WTC11 (cell line): ENCODE measurements around the gene NUDT6. TPM values are rescaled to one million over a fixed set of nuclear protein-coding genes. Genes with fewer than 3 reads are reported as not detected.

Experiments
- ATAC-seq: fragments of 200-7000 bp; cut with Tn5 transposase; 2 replicates; pipeline ENCODE4 v1.10.0; 2021; ENCODE audit warnings: mild to moderate bottlenecking, moderate library complexity
- CTCF ChIA-PET: fragments of 300-600 bp; sonication (Branson Sonifier 250); formaldehyde crosslinking; loops from one replicate; lab custom pipeline; 2021; ENCODE audit warnings: antibody characterized with exemption; lab: Charles Lee
- POLR2A ChIA-PET: fragments of 350-600 bp; sonication (Branson Sonifier 250); formaldehyde crosslinking; loops from one replicate; lab custom pipeline; 2021; ENCODE audit warnings: antibody characterized with exemption; lab: Charles Lee
- DNase-seq: peaks from one replicate; pipeline ENCODE4 v3.0.0; 2021; ENCODE audit warnings: low spot score
- H3K27ac Mint-ChIP-seq: 2 replicates; pipeline ENCODE4 v1.8.0; 2021; ENCODE audit warnings: mixed read lengths
- H3K27me3 Mint-ChIP-seq: 2 replicates; pipeline ENCODE4 v1.8.0; 2021; ENCODE audit warnings: low read depth, mild to moderate bottlenecking, moderate library complexity, mixed read lengths
- H3K36me3 Mint-ChIP-seq: 2 replicates; pipeline ENCODE4 v1.8.0; 2021; ENCODE audit warnings: mixed read lengths
- H3K4me1 Mint-ChIP-seq: 2 replicates; pipeline ENCODE4 v1.8.0; 2022; ENCODE audit warnings: mixed read lengths
- H3K4me3 Mint-ChIP-seq: 2 replicates; pipeline ENCODE4 v1.8.0; 2021; ENCODE audit warnings: mild to moderate bottlenecking, moderate library complexity, mixed read lengths
- H3K9me3 Mint-ChIP-seq: 2 replicates; pipeline ENCODE4 v1.8.0; 2021; ENCODE audit warnings: mixed read lengths
- AFF4 ChIP-seq: sonication (generic); formaldehyde crosslinking; IDR thresholded peaks from 2 replicates; pipeline ENCODE4 v1.8.1; 2023; ENCODE audit warnings: mild to moderate bottlenecking, missing genetic modification reagents, borderline replicate concordance
- CDX4 ChIP-seq: fragments of 250-450 bp; sonication (Bioruptor Pico); IDR thresholded peaks from 2 replicates; pipeline ENCODE4 v1.9.0; 2021; ENCODE audit warnings: moderate library complexity, mild to moderate bottlenecking, inconsistent platforms, borderline replicate concordance
- E2F1 ChIP-seq: sonication (generic); formaldehyde crosslinking; IDR thresholded peaks from 2 replicates; pipeline ENCODE4 v1.8.0; 2022; ENCODE audit warnings: mild to moderate bottlenecking, missing genetic modification reagents
- SMAD4 ChIP-seq: sonication (generic); formaldehyde crosslinking; IDR thresholded peaks from 2 replicates; pipeline ENCODE4 v1.8.0; 2022; ENCODE audit warnings: mild to moderate bottlenecking, missing genetic modification reagents
- ZNF138 ChIP-seq: sonication (generic); formaldehyde crosslinking; conservative IDR thresholded peaks from 2 replicates; pipeline ENCODE4 v1.8.1; 2022; ENCODE audit warnings: mild to moderate bottlenecking, moderate library complexity, missing genetic modification reagents
- ZNF396 ChIP-seq: fragments of 250-450 bp; sonication (Bioruptor Pico); IDR thresholded peaks from 2 replicates; pipeline ENCODE4 v1.8.0; 2021; ENCODE audit warnings: mild to moderate bottlenecking, moderate library complexity, borderline replicate concordance
- total RNA-seq: library from RNA; stranded (reverse); gene quantifications from 3 replicates; pipeline ENCODE4 v1.2.3, GENCODE V29; 2021
- TF ChIP-seq, protein P1 (sequence below): fragments of 250-450 bp; sonication (Bioruptor Pico); conservative IDR thresholded peaks from 2 replicates; pipeline ENCODE4 v1.9.0; 2021; ENCODE audit warnings: mild to moderate bottlenecking
- TF ChIP-seq, protein P2 (sequence below): sonication (generic); formaldehyde crosslinking; IDR thresholded peaks from 2 replicates; pipeline ENCODE4 v1.8.0; 2023; ENCODE audit warnings: missing genetic modification reagents
- TF ChIP-seq, protein P3 (sequence below): sonication (generic); formaldehyde crosslinking; IDR thresholded peaks from 2 replicates; pipeline ENCODE4 v1.8.0; 2022; ENCODE audit warnings: missing genetic modification reagents
- TF ChIP-seq, protein P4 (sequence below): sonication (generic); formaldehyde crosslinking; IDR thresholded peaks from 2 replicates; pipeline ENCODE4 v1.8.1; 2023; ENCODE audit warnings: mild to moderate bottlenecking, missing genetic modification reagents

NUDT6 gene
- total RNA-seq, 1 experiment from 2014 or later, result 8.4 TPM

GRCh38 chr4:122952028-122952427 lies 29.6 kb upstream of the NUDT6 start:
- Mint-ChIP-seq H3K27ac (no peak overlapping the region), H3K27me3 (no peaks in the 10 kb centered on the region), H3K4me3 (no peak overlapping the region), H3K9me3 (no peaks in the 10 kb centered on the region), H3K4me1 (no peaks in the 10 kb centered on the region), H3K36me3 (peaks cover 39% of the 10 kb centered on the region)
- ATAC-seq, result no peak
- TF ChIP-seq, protein P1, sequence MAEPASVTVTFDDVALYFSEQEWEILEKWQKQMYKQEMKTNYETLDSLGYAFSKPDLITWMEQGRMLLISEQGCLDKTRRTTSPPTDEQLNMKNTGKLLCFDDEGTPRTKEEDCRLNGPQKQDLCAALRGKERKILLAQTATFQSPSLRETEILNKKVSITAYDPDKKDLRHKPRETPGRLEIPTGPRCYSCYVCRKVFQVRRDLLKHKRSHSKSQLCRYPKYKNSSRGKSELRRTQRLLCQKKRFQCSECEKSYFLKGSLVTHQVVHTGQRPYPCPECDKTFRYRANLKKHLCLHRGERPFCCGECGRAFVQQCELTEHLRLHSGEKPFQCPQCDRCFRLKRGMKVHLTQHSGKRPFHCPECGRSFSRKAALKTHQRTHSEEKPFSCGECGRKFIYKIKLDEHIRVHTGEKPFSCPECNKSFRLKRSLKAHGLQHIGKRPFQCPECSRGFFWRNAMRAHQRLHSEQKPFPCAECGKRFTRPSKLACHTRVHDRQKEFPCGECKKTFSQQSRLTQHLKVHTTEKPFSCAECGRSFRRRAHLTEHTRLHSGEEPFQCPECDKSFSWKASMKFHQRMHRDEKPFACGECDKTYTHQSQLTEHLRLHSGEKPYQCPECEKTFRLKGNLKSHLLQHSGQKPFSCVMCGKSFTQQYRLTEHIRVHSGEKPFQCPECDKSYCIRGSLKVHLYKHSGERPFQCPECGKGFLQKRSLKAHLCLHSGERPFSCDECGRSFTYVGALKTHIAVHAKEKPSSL, result no peak
- no peak for TF ChIP-seq ZNF396 (CRISPR knock-in tag)
- TF ChIP-seq SMAD4 (CRISPR knock-in tag), result no peak
- no peak for TF ChIP-seq CDX4 (CRISPR knock-in tag)
- TF ChIP-seq, protein P2, sequence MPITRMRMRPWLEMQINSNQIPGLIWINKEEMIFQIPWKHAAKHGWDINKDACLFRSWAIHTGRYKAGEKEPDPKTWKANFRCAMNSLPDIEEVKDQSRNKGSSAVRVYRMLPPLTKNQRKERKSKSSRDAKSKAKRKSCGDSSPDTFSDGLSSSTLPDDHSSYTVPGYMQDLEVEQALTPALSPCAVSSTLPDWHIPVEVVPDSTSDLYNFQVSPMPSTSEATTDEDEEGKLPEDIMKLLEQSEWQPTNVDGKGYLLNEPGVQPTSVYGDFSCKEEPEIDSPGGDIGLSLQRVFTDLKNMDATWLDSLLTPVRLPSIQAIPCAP (CRISPR knock-in tag), result no peak
- TF ChIP-seq AFF4 (CRISPR knock-in tag), result no peak
- no peak for TF ChIP-seq ZNF138 (CRISPR knock-in tag)
- TF ChIP-seq, protein P3, sequence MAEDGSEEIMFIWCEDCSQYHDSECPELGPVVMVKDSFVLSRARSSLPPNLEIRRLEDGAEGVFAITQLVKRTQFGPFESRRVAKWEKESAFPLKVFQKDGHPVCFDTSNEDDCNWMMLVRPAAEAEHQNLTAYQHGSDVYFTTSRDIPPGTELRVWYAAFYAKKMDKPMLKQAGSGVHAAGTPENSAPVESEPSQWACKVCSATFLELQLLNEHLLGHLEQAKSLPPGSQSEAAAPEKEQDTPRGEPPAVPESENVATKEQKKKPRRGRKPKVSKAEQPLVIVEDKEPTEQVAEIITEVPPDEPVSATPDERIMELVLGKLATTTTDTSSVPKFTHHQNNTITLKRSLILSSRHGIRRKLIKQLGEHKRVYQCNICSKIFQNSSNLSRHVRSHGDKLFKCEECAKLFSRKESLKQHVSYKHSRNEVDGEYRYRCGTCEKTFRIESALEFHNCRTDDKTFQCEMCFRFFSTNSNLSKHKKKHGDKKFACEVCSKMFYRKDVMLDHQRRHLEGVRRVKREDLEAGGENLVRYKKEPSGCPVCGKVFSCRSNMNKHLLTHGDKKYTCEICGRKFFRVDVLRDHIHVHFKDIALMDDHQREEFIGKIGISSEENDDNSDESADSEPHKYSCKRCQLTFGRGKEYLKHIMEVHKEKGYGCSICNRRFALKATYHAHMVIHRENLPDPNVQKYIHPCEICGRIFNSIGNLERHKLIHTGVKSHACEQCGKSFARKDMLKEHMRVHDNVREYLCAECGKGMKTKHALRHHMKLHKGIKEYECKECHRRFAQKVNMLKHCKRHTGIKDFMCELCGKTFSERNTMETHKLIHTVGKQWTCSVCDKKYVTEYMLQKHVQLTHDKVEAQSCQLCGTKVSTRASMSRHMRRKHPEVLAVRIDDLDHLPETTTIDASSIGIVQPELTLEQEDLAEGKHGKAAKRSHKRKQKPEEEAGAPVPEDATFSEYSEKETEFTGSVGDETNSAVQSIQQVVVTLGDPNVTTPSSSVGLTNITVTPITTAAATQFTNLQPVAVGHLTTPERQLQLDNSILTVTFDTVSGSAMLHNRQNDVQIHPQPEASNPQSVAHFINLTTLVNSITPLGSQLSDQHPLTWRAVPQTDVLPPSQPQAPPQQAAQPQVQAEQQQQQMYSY (CRISPR knock-in tag), result no peak
- TF ChIP-seq, protein P4, sequence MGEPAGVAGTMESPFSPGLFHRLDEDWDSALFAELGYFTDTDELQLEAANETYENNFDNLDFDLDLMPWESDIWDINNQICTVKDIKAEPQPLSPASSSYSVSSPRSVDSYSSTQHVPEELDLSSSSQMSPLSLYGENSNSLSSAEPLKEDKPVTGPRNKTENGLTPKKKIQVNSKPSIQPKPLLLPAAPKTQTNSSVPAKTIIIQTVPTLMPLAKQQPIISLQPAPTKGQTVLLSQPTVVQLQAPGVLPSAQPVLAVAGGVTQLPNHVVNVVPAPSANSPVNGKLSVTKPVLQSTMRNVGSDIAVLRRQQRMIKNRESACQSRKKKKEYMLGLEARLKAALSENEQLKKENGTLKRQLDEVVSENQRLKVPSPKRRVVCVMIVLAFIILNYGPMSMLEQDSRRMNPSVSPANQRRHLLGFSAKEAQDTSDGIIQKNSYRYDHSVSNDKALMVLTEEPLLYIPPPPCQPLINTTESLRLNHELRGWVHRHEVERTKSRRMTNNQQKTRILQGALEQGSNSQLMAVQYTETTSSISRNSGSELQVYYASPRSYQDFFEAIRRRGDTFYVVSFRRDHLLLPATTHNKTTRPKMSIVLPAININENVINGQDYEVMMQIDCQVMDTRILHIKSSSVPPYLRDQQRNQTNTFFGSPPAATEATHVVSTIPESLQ (CRISPR knock-in tag), result no peak
- no peak for TF ChIP-seq E2F1 (CRISPR knock-in tag)
- POLR2A ChIA-PET, result no interaction called here
- DNase-seq, result no peak
- CTCF ChIA-PET, result interaction anchor here (0.8 kb wide), 1 partner anchor 235 kb away, joined by 3 read pairs; no protein-coding TSS in a partner anchor
